HCT116 (cell line): ENCODE measurements around the gene NOTCH1. TPM values are rescaled to one million over a fixed set of nuclear protein-coding genes. Genes with fewer than 3 reads are reported as not detected.

Source experiments
- ATAC-seq: fragments of 200-7000 bp; cut with Tn5 transposase; 2 replicates; pipeline ENCODE4 v1.9.1; 2020; ENCODE audit warnings: mild to moderate bottlenecking, moderate library complexity
- BruUV-seq: library from RNA; stranded (reverse); fragments of 400-500 nt; replicated peaks from 2 replicates; lab custom pipeline; 2021; lab: Mats Ljungman, UMichigan
- CTCF ChIA-PET: fragments of 300-600 bp; sonication (Branson Sonifier 250); formaldehyde crosslinking; loops from one replicate; lab custom pipeline; 2021; ENCODE audit warnings: antibody characterized with exemption; lab: Charles Lee
- POLR2A ChIA-PET: fragments of 300-600, 350-600 bp; sonication (Branson Sonifier 250); formaldehyde crosslinking; loops from one replicate; lab custom pipeline; 2021; ENCODE audit warnings: antibody characterized with exemption; lab: Charles Lee
- RAD21 ChIA-PET, 2 experiments: fragments of 300-600 bp; sonication (Branson Sonifier 250); formaldehyde crosslinking; loops; one replicate each; lab custom pipeline; 2023; ENCODE audit warnings: low total read pairs in 2 of 2; ENCODE audit not compliant: uncharacterized antibody in 2 of 2, unreplicated experiment in 2 of 2, low non-redundant PET in 1 of 2; lab: Charles Lee
- DNase-seq: peaks from one replicate; pipeline ENCODE4 v3.0.0-alpha.2; 2010; ENCODE audit warnings: low read depth, low spot score
- H2AFZ ChIP-seq: fragments of 200-600 bp; shearing (Covaris generic), sonication (generic); 2 replicates; pipeline ENCODE4 v1.6.1; 2017; ENCODE audit warnings: low read depth, mixed run types, mixed read lengths, antibody characterized with exemption, low read length; ENCODE audit not compliant: poor library complexity, severe bottlenecking
- H3K27ac ChIP-seq: 2 replicates; pipeline ENCODE4 v1.5.1; 2012; ENCODE audit warnings: low read depth, low read length
- H3K27me3 ChIP-seq: fragments of 200-600 bp; sonication (generic); 2 replicates; pipeline ENCODE4 v1.6.1; 2016; ENCODE audit warnings: mixed run types, low read length, mixed read lengths; ENCODE audit not compliant: insufficient read depth
- H3K36me3 ChIP-seq, 2 experiments: fragments of 200-500 bp in 1 of 2; fragments of 200-600 bp in 1 of 2; sonication (Bioruptor generic) in 1 of 2; sonication (generic) in 1 of 2; 2 replicates each; pipeline versions ENCODE4 v1.5.1 to v1.6.1; 2014 to 2016; ENCODE audit warnings: low read length in 2 of 2, inconsistent platforms in 1 of 2, mixed read lengths in 1 of 2, mixed run types in 1 of 2; ENCODE audit not compliant: insufficient read depth in 2 of 2, control insufficient read depth in 1 of 2
- H3K4me1 ChIP-seq, 2 experiments: fragments of 200-600 bp in 1 of 2; sonication (generic) in 1 of 2; 2 replicates each; pipeline versions ENCODE4 v1.5.1 to v1.6.1; 2012 to 2017; ENCODE audit warnings: low read length in 2 of 2, inconsistent platforms in 1 of 2, mild to moderate bottlenecking in 1 of 2, mixed read lengths in 1 of 2, mixed run types in 1 of 2, moderate library complexity in 1 of 2; ENCODE audit not compliant: insufficient read depth in 2 of 2, control insufficient read depth in 1 of 2
- H3K4me2 ChIP-seq: fragments of 200-600 bp; sonication (generic); 2 replicates; pipeline ENCODE4 v1.6.1; 2017; ENCODE audit warnings: mixed run types, low read length, mixed read lengths
- H3K4me3 ChIP-seq, 2 experiments: fragments of 200-600 bp in 1 of 2; sonication (generic) in 1 of 2; replicated peaks in 1 of 2; 2 replicates each; pipeline ENCODE4 v1.5.1; 2011 to 2016; ENCODE audit warnings: low read length in 2 of 2, control low read depth in 1 of 2, low read depth in 1 of 2, mild to moderate bottlenecking in 1 of 2, mixed read lengths in 1 of 2, mixed run types in 1 of 2
- H3K79me2 ChIP-seq: fragments of 200-600 bp; sonication (generic); 2 replicates; pipeline ENCODE4 v1.6.1; 2017; ENCODE audit warnings: mild to moderate bottlenecking, mixed run types, low read length, moderate library complexity, mixed read lengths; ENCODE audit not compliant: insufficient read depth
- H3K9ac ChIP-seq: fragments of 200-600 bp; sonication (generic); 2 replicates; pipeline ENCODE4 v1.6.1; 2016; ENCODE audit warnings: low read length, mixed read lengths
- H3K9me2 ChIP-seq: fragments of 200-600 bp; sonication (generic), shearing (Covaris generic); 2 replicates; pipeline ENCODE4 v1.6.1; 2017; ENCODE audit warnings: mixed run types, mild to moderate bottlenecking, moderate library complexity; ENCODE audit not compliant: insufficient read depth
- H3K9me3 ChIP-seq, 2 experiments: fragments of 200-500 bp in 1 of 2; fragments of 200-600 bp in 1 of 2; sonication (Bioruptor generic) in 1 of 2; sonication (generic) in 1 of 2; 2 replicates each; pipeline ENCODE4 v1.6.1; 2014 to 2017; ENCODE audit warnings: low read length in 2 of 2, mixed read lengths in 2 of 2, inconsistent platforms in 1 of 2, low read depth in 1 of 2, mild to moderate bottlenecking in 1 of 2, mixed run types in 1 of 2, moderate library complexity in 1 of 2; ENCODE audit not compliant: control insufficient read depth in 1 of 2, insufficient read depth in 1 of 2
- H4K20me1 ChIP-seq: fragments of 200-600 bp; sonication (generic), shearing (Covaris generic); 2 replicates; pipeline ENCODE4 v1.6.1; 2017; ENCODE audit warnings: mixed run types, mild to moderate bottlenecking, moderate library complexity; ENCODE audit not compliant: insufficient read depth
- ATF3 ChIP-seq: IDR thresholded peaks from 2 replicates; pipeline ENCODE4 v1.6.1; 2012
- CBX3 ChIP-seq: IDR thresholded peaks from 2 replicates; pipeline ENCODE4 v1.6.1; 2012; ENCODE audit warnings: low read depth
- CEBPB ChIP-seq: IDR thresholded peaks from 2 replicates; pipeline ENCODE4 v1.6.1; 2012; ENCODE audit warnings: low read depth
- EGR1 ChIP-seq: IDR thresholded peaks from 2 replicates; pipeline ENCODE4 v1.6.1; 2012; ENCODE audit warnings: low read depth
- ELF1 ChIP-seq: IDR thresholded peaks from 2 replicates; pipeline ENCODE4 v1.6.1; 2012; ENCODE audit warnings: low read depth, borderline replicate concordance
- EZH2 ChIP-seq: fragments of 200-600 bp; sonication (generic); IDR thresholded peaks from 2 replicates; pipeline ENCODE4 v1.6.1; 2017; ENCODE audit warnings: antibody characterized with exemption, mixed run types
- FOSL1 ChIP-seq: IDR thresholded peaks from 2 replicates; pipeline ENCODE4 v1.6.1; 2012; ENCODE audit warnings: low read depth
- MAX ChIP-seq: IDR thresholded peaks from 2 replicates; pipeline ENCODE4 v1.6.1; 2012
- RAD21 ChIP-seq: IDR thresholded peaks from 2 replicates; pipeline ENCODE4 v1.6.1; 2012; ENCODE audit warnings: low read depth, mild to moderate bottlenecking
- REST ChIP-seq: IDR thresholded peaks from 2 replicates; pipeline ENCODE4 v1.6.1; 2012; ENCODE audit warnings: low read depth
- SIN3A ChIP-seq: IDR thresholded peaks from 2 replicates; pipeline ENCODE4 v1.6.1; 2012; ENCODE audit warnings: low read depth
- SP1 ChIP-seq: IDR thresholded peaks from 2 replicates; pipeline ENCODE4 v1.6.1; 2012; ENCODE audit warnings: low read depth
- SRF ChIP-seq: IDR thresholded peaks from 2 replicates; pipeline ENCODE4 v1.6.1; 2012; ENCODE audit warnings: low read depth
- YY1 ChIP-seq: IDR thresholded peaks from 2 replicates; pipeline ENCODE4 v1.6.1; 2011; ENCODE audit warnings: low read length, low read depth, moderate library complexity, mild to moderate bottlenecking; ENCODE audit not compliant: insufficient replicate concordance; ENCODE audit errors: extremely low read depth
- ZNF274 ChIP-seq: fragments of 200-500 bp; sonication (Bioruptor generic); IDR thresholded peaks from 2 replicates; pipeline ENCODE4 v1.6.1; 2014; ENCODE audit warnings: mild to moderate bottlenecking, low read depth, low read length, inconsistent platforms
- intact Hi-C: fragments of 100-400 bp; cut with micrococcal nuclease; formaldehyde crosslinking; loops from 2 replicates; pipeline ENCODE4 v1.10.0; 2022
- total RNA-seq: library from RNA; stranded (reverse); gene quantifications from one replicate; pipeline ENCODE4 v1.2.1, GENCODE V29; 2021; ENCODE audit not compliant: unreplicated experiment

Gene NOTCH1
- total RNA-seq, 1 experiment from 2014 or later: 36.2 TPM

GRCh38 chr9:136474974-136475865 lies 70.6 kb downstream of the NOTCH1 start:
- ATAC-seq (no peak), DNase-seq (no peak)
- Histone ChIP-seq H3K9me2 (no peaks in the 10 kb centered on the region), H3K9ac (no peak overlapping the region), H3K27me3 (no peaks in the 10 kb centered on the region), H3K4me1 (no peaks in the 10 kb centered on the region), H2AFZ (no peak overlapping the region), H3K4me2 (no peak overlapping the region), H3K79me2 (peaks cover 96% of the 10 kb centered on the region), H3K27ac (no peak overlapping the region), H3K36me3 (peaks cover 56 to 73% of the 10 kb centered on the region in 2 experiments), H3K9me3 (no peaks in the 10 kb centered on the region), H3K4me3 (no peak overlapping the region), H4K20me1 (no peaks in the 10 kb centered on the region)
- intact Hi-C loops: no loop called here
- RAD21 ChIA-PET: interaction anchor here in 1 of 2 experiments (0.6 kb wide), 1 partner anchor 22 kb away, joined by 4 read pairs; no protein-coding TSS in a partner anchor
- TF ChIP-seq CEBPB (no peak), ELF1 (no peak), EGR1 (no peak), SRF (no peak), ATF3 (no peak), FOSL1 (no peak), SP1 (no peak), YY1 (no peak), EZH2 (no peak), MAX (no peak), ZNF274 (no peak), CBX3 (no peak), REST (no peak), RAD21 (no peak), SIN3A (no peak)
- POLR2A ChIA-PET: no interaction called here
- CTCF ChIA-PET: interaction anchor here (0.5 kb wide), 1 partner anchor 102 kb away, joined by 3 read pairs; no protein-coding TSS in a partner anchor
- TSS peak; percentile 1 for BruUV-seq
